ENCODE data around the gene ZNF146. TPM values are rescaled to one million over a fixed set of nuclear protein-coding genes. Genes with fewer than 3 reads are reported as not detected.

The ZNF146 gene
- 50.8 TPM for total RNA-seq
- 21.0 TPM for polyA plus RNA-seq (ENCODE audit: insufficient read depth, low read depth, low replicate concordance)
- long read RNA-seq, donor 1, transcript ZNF146-202 (3 exons, 3,780 nt), result minor isoform, 7 of 45 reads
- long read RNA-seq, donor 1, transcript ZNF146-201 (4 exons, 3,326 nt), result major isoform, 14 of 45 reads
- long read RNA-seq, donor 1, partial matches to known transcripts, result 21 of 45 reads
- long read RNA-seq, donor 1, other reads (novel, unspliced or antisense), result 0 of 45 reads
- long read RNA-seq, donor 2, transcript ZNF146-202 (3 exons, 3,780 nt), result minor isoform, 6 of 27 reads
- long read RNA-seq, donor 2, transcript ZNF146-201 (4 exons, 3,326 nt), result major isoform, 16 of 27 reads
- long read RNA-seq, donor 2, partial matches to known transcripts, result 0 of 27 reads
- long read RNA-seq, donor 2, other reads (novel, unspliced or antisense), result 0 of 27 reads
- long read RNA-seq, donor 3, transcript ZNF146-201 (4 exons, 3,326 nt), result major isoform, 13 of 29 reads
- long read RNA-seq, donor 3, transcript ZNF146-202 (3 exons, 3,780 nt), result major isoform, 13 of 29 reads
- long read RNA-seq, donor 3, partial matches to known transcripts, result 0 of 29 reads
- long read RNA-seq, donor 3, other reads (novel, unspliced or antisense), result 0 of 29 reads
- long read RNA-seq, donor 4, transcript ZNF146-201 (4 exons, 3,326 nt), result major isoform, 14 of 24 reads
- long read RNA-seq, donor 4, transcript ZNF146-202 (3 exons, 3,780 nt), result minor isoform, 7 of 24 reads
- long read RNA-seq, donor 4, partial matches to known transcripts, result 0 of 24 reads
- long read RNA-seq, donor 4, other reads (novel, unspliced or antisense), result 0 of 24 reads
- long read RNA-seq, donor 5, partial matches to known transcripts, result 0 of 2 reads
- long read RNA-seq, donor 5, other reads (novel, unspliced or antisense), result 0 of 2 reads
- long read RNA-seq, donor 6, transcript ZNF146-202 (3 exons, 3,780 nt), result minor isoform, 8 of 26 reads
- long read RNA-seq, donor 6, transcript ZNF146-201 (4 exons, 3,326 nt), result major isoform, 14 of 26 reads
- long read RNA-seq, donor 6, partial matches to known transcripts, result 0 of 26 reads
- long read RNA-seq, donor 6, other reads (novel, unspliced or antisense), result 0 of 26 reads
- long read RNA-seq, donor 7, transcript ZNF146-202 (3 exons, 3,780 nt), result major isoform, 16 of 55 reads
- long read RNA-seq, donor 7, transcript ZNF146-205 (3 exons, 533 nt), result minor isoform, 5 of 55 reads
- long read RNA-seq, donor 7, transcript ZNF146-201 (4 exons, 3,326 nt), result minor isoform, 14 of 55 reads
- long read RNA-seq, donor 7, partial matches to known transcripts, result 1 of 55 reads
- long read RNA-seq, donor 7, other reads (novel, unspliced or antisense), result 19 of 55 reads
- long read RNA-seq, donor 8, transcript ZNF146-201 (4 exons, 3,326 nt), result major isoform, 14 of 25 reads
- long read RNA-seq, donor 8, partial matches to known transcripts, result 0 of 25 reads
- long read RNA-seq, donor 8, other reads (novel, unspliced or antisense), result 0 of 25 reads
- long read RNA-seq, donor 9, transcript ZNF146-202 (3 exons, 3,780 nt), result major isoform, 6 of 10 reads
- long read RNA-seq, donor 9, partial matches to known transcripts, result 0 of 10 reads
- long read RNA-seq, donor 9, other reads (novel, unspliced or antisense), result 0 of 10 reads
- long read RNA-seq, donor 10, transcript ZNF146-202 (3 exons, 3,780 nt), result major isoform, 6 of 13 reads
- long read RNA-seq, donor 10, transcript ZNF146-201 (4 exons, 3,326 nt), result major isoform, 6 of 13 reads
- long read RNA-seq, donor 10, partial matches to known transcripts, result 0 of 13 reads
- long read RNA-seq, donor 10, other reads (novel, unspliced or antisense), result 0 of 13 reads

DNA sequence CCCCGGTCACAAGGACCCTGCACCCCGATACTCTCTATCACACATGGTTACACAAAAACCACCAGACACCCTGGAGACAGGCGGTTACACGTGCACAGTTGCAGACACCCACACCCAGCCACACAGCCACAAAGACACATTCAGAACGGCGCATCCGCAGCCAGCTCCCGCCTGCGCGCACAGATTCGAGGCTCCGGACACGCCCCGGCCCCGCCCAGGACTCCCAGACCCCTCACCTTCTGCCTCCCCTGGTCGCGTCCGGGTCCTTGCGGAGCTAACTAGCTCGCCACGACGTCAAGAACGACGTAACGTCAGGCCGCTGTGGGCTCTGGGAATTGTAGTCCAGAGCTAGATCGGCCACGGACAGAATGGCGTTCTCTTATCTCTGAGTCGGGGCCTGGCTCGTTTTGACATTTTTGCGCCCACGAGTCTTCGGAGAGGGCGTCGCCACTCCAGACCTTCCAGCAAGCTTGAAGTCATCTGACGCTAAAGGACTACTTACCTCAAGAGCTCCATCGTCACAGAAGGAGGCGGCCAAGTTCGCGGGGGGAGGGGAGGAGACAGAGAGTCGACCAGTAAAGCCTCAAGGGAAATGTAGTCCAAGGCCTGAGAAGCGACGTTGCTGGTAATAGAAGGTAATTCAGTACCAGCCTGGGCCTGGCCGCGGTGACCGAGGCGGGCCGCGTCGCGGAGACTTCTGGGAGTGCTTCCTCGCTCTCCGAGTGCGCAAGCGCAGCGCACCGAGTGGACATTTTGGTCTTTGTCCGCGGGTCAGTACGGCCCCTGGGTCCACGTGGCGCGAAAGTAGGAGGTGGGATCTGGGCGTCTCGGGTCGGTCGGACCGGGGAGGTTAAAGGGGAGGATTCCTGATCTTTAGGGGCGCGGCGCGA is at the start of gene ZNF146, which contains the start of gene ZNF565:
TSS of gene ZNF146 (plus strand) at position 721 of the 890 bp plus-strand sequence. CDS start 21,335 bp downstream, outside the sequence.
TSS of gene ZNF565 (minus strand) at position 280 of the 890 bp plus-strand sequence. CDS start 12,680 bp downstream, outside the sequence.
- H3K4me3 ChIP-seq (ENCODE audit: low read length in 3 of 3), result peak within 1 kb of the TSS; percentile 91 to 100 (median 95)
- H3K4me1 ChIP-seq (ENCODE audit: control insufficient read depth in 2 of 3, insufficient read depth in 2 of 3, low read depth in 1 of 3, low read length in 3 of 3), result peaks cover 2 to 8% (median 4%) of the 10 kb centered on the region in 3 donors
- H3K27ac ChIP-seq (ENCODE audit: low read depth in 2 of 2, low read length in 2 of 2), result peak within 1 kb of the TSS; percentile 94 to 97
- intact Hi-C loops (cut with DNase I), result no loop called here
- FAIRE-seq (peak; percentile 3), DNase-seq (peak; percentile 98 to 99 (median 99))
- TF ChIP-seq, protein P1, sequence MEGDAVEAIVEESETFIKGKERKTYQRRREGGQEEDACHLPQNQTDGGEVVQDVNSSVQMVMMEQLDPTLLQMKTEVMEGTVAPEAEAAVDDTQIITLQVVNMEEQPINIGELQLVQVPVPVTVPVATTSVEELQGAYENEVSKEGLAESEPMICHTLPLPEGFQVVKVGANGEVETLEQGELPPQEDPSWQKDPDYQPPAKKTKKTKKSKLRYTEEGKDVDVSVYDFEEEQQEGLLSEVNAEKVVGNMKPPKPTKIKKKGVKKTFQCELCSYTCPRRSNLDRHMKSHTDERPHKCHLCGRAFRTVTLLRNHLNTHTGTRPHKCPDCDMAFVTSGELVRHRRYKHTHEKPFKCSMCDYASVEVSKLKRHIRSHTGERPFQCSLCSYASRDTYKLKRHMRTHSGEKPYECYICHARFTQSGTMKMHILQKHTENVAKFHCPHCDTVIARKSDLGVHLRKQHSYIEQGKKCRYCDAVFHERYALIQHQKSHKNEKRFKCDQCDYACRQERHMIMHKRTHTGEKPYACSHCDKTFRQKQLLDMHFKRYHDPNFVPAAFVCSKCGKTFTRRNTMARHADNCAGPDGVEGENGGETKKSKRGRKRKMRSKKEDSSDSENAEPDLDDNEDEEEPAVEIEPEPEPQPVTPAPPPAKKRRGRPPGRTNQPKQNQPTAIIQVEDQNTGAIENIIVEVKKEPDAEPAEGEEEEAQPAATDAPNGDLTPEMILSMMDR (IDR thresholded peaks at IDR 0.05; ENCODE audit: borderline replicate concordance, extremely low read depth, insufficient read depth), result peak; percentile 19
- no peaks in the 10 kb centered on the region for H3K36me3 ChIP-seq (ENCODE audit: control insufficient read depth in 2 of 3, insufficient read depth in 3 of 3, low read length in 3 of 3)
- H3K9me3 ChIP-seq (ENCODE audit: control insufficient read depth in 2 of 3, insufficient read depth in 1 of 3, low read length in 3 of 3), result no peaks in the 10 kb centered on the region
- H3K9ac ChIP-seq (ENCODE audit: low read length in 3 of 3), result peak within 1 kb of the TSS; percentile 74 to 100 (median 87)
- H3K27me3 ChIP-seq (ENCODE audit: control insufficient read depth, insufficient read depth, low read length), result no peaks in the 10 kb centered on the region

DNA sequence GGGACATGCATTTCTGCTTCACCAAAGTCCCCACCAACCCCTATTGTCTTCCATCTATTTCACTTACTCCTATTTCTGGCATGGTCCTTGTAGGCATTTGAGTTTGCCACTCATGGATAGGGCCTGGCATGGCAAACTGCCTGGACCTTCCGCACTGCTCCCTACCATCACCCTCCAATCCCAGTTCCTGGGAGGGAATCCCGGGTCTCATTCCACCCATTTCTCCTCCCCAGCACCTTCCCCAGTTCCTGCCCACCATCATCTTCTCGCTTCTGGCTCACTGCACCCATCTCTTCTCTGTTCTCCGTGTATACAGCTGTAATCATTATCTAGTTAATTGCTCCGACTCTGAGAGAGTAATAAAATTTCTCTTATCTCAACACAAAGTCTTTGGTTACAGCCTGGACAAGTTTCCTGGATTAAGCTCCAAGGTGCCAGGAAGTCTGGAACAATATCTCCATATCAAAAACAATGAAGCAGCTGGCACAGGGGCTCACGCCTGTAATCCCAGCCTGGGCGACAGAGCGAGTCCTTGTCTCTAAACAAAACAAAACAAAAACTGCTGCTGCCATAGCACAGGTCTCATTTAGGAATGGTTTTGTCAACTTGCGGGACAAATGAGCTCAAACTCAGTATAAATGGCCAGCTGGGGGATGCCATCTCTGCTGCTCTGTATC is 45.7 kb upstream of the ZNF146 start:
- Histone ChIP-seq H3K27ac (ENCODE audit: low read depth in 2 of 2, low read length in 2 of 2) (peak overlapping the region in 1 of 2 donors; percentile 13), H3K27me3 (ENCODE audit: control insufficient read depth, insufficient read depth, low read length) (no peaks in the 10 kb centered on the region), H3K4me1 (ENCODE audit: control insufficient read depth in 2 of 3, insufficient read depth in 2 of 3, low read depth in 1 of 3, low read length in 3 of 3) (peaks cover 0 to 2% (median 0%) of the 10 kb centered on the region in 3 donors), H3K9me3 (ENCODE audit: control insufficient read depth in 2 of 3, insufficient read depth in 1 of 3, low read length in 3 of 3) (no peaks in the 10 kb centered on the region), H3K9ac (ENCODE audit: low read length in 3 of 3) (peak overlapping the region in 1 of 3 donors; percentile 34), H3K36me3 (ENCODE audit: control insufficient read depth in 2 of 3, insufficient read depth in 3 of 3, low read length in 3 of 3) (no peaks in the 10 kb centered on the region), H3K4me3 (ENCODE audit: low read length in 3 of 3) (no peak overlapping the region)
- TF ChIP-seq, protein P1 (IDR thresholded peaks at IDR 0.05; ENCODE audit: borderline replicate concordance, extremely low read depth, insufficient read depth), result no peak
- FAIRE-seq, result no peak
- peak in 4 of 5 donors; percentile 75 to 93 (median 90) for DNase-seq
- intact Hi-C loops (cut with DNase I), result no loop called here
